Measurements from ENCODE around the gene UBASH3A. TPM values are rescaled to one million over a fixed set of nuclear protein-coding genes. Genes with fewer than 3 reads are reported as not detected.

Gene UBASH3A
- total and polyA plus RNA-seq, 4 donors, result 0.58 to 0.88 (median 0.67) TPM

GRCh38 chr21:42433946-42434551, 30.3 kb downstream of the UBASH3A start:
- TF ChIP-seq CTCF (IDR thresholded peaks at IDR 0.05; ENCODE audit: control extremely low read depth, extremely low read depth), result no peak
- no peak overlapping the region for H3K27ac ChIP-seq (ENCODE audit: low read depth in 1 of 2, low read length in 1 of 2)
- no peak for ATAC-seq (ENCODE audit: insufficient read depth, low FRiP score)
- peaks cover 0 to 10% (median 0%) of the 10 kb centered on the region in 4 donors for H3K9me3 ChIP-seq (ENCODE audit: control insufficient read depth in 4 of 4, insufficient read depth in 3 of 4, low read length in 3 of 4)
- H3K27me3 ChIP-seq (ENCODE audit: control insufficient read depth in 3 of 3, insufficient read depth in 3 of 3, low read length in 2 of 3), result no peaks in the 10 kb centered on the region
- 55 to 63% methylated on average over 10 of the region's 10 CpGs for WGBS, 2 donors
- H3K36me3 ChIP-seq (ENCODE audit: control insufficient read depth in 4 of 4, insufficient read depth in 4 of 4, low read length in 4 of 4), result no peaks in the 10 kb centered on the region
- H3K4me3 ChIP-seq, result no peak overlapping the region
- H3K9ac ChIP-seq (ENCODE audit: insufficient read depth in 1 of 2, low read length in 2 of 2), result no peak overlapping the region
- no peak for DNase-seq
- H3K4me1 ChIP-seq (ENCODE audit: control insufficient read depth in 5 of 5, insufficient read depth in 5 of 5, low read length in 5 of 5), result no peaks in the 10 kb centered on the region

- no peak overlapping the region for H3K9ac ChIP-seq (ENCODE audit: insufficient read depth in 1 of 2, low read length in 2 of 2)
- H3K27me3 ChIP-seq (ENCODE audit: control insufficient read depth in 3 of 3, insufficient read depth in 3 of 3, low read length in 2 of 3), result no peaks in the 10 kb centered on the region
- DNase-seq, result no peak
- no peaks in the 10 kb centered on the region for H3K36me3 ChIP-seq (ENCODE audit: control insufficient read depth in 4 of 4, insufficient read depth in 4 of 4, low read length in 4 of 4)
- no peaks in the 10 kb centered on the region for H3K4me1 ChIP-seq (ENCODE audit: control insufficient read depth in 5 of 5, insufficient read depth in 5 of 5, low read length in 5 of 5)
- peaks cover 0 to 10% (median 0%) of the 10 kb centered on the region in 4 donors for H3K9me3 ChIP-seq (ENCODE audit: control insufficient read depth in 4 of 4, insufficient read depth in 3 of 4, low read length in 3 of 4)
- WGBS, 2 donors, result 69 to 85% methylated on average over 3 of the region's 3 CpGs
- no peak overlapping the region for H3K27ac ChIP-seq (ENCODE audit: low read depth in 1 of 2, low read length in 1 of 2)
- no peak overlapping the region for H3K4me3 ChIP-seq
- no peak for ATAC-seq (ENCODE audit: insufficient read depth, low FRiP score)
- no peak for TF ChIP-seq CTCF (IDR thresholded peaks at IDR 0.05; ENCODE audit: control extremely low read depth, extremely low read depth)
Measured at GRCh38 chr21:42434884-42435283, 31.2 kb downstream of the UBASH3A start.

- TF ChIP-seq CTCF (IDR thresholded peaks at IDR 0.05; ENCODE audit: control extremely low read depth, extremely low read depth), result no peak
- Histone ChIP-seq H3K36me3 (ENCODE audit: control insufficient read depth in 4 of 4, insufficient read depth in 4 of 4, low read length in 4 of 4) (no peaks in the 10 kb centered on the region), H3K4me1 (ENCODE audit: control insufficient read depth in 5 of 5, insufficient read depth in 5 of 5, low read length in 5 of 5) (no peaks in the 10 kb centered on the region), H3K9me3 (ENCODE audit: control insufficient read depth in 4 of 4, insufficient read depth in 3 of 4, low read length in 3 of 4) (peaks cover 0 to 9% (median 0%) of the 10 kb centered on the region in 4 donors), H3K27ac (ENCODE audit: low read depth in 1 of 2, low read length in 1 of 2) (no peak overlapping the region), H3K27me3 (ENCODE audit: control insufficient read depth in 3 of 3, insufficient read depth in 3 of 3, low read length in 2 of 3) (no peaks in the 10 kb centered on the region), H3K4me3 (no peak overlapping the region), H3K9ac (ENCODE audit: insufficient read depth in 1 of 2, low read length in 2 of 2) (no peak overlapping the region)
- ATAC-seq (ENCODE audit: insufficient read depth, low FRiP score) (no peak), DNase-seq (no peak)
- 57 to 72% methylated on average over 4 of the region's 4 CpGs for WGBS, 2 donors
Measured at GRCh38 chr21:42435401-42435800, 31.7 kb downstream of the UBASH3A start.

GRCh38 chr21:42435833-42436232, 32.1 kb downstream of the UBASH3A start:
- Histone ChIP-seq H3K9me3 (ENCODE audit: control insufficient read depth in 4 of 4, insufficient read depth in 3 of 4, low read length in 3 of 4) (peaks cover 0 to 9% (median 0%) of the 10 kb centered on the region in 4 donors), H3K9ac (ENCODE audit: insufficient read depth in 1 of 2, low read length in 2 of 2) (no peak overlapping the region), H3K4me1 (ENCODE audit: control insufficient read depth in 5 of 5, insufficient read depth in 5 of 5, low read length in 5 of 5) (no peaks in the 10 kb centered on the region), H3K4me3 (no peak overlapping the region), H3K27me3 (ENCODE audit: control insufficient read depth in 3 of 3, insufficient read depth in 3 of 3, low read length in 2 of 3) (no peaks in the 10 kb centered on the region), H3K36me3 (ENCODE audit: control insufficient read depth in 4 of 4, insufficient read depth in 4 of 4, low read length in 4 of 4) (no peaks in the 10 kb centered on the region), H3K27ac (ENCODE audit: low read depth in 1 of 2, low read length in 1 of 2) (no peak overlapping the region)
- no peak for ATAC-seq (ENCODE audit: insufficient read depth, low FRiP score)
- no peak for TF ChIP-seq CTCF (IDR thresholded peaks at IDR 0.05; ENCODE audit: control extremely low read depth, extremely low read depth)
- no peak for DNase-seq
